ENCODE data around the gene NLGN2.

- TF ChIP-seq, protein P1, sequence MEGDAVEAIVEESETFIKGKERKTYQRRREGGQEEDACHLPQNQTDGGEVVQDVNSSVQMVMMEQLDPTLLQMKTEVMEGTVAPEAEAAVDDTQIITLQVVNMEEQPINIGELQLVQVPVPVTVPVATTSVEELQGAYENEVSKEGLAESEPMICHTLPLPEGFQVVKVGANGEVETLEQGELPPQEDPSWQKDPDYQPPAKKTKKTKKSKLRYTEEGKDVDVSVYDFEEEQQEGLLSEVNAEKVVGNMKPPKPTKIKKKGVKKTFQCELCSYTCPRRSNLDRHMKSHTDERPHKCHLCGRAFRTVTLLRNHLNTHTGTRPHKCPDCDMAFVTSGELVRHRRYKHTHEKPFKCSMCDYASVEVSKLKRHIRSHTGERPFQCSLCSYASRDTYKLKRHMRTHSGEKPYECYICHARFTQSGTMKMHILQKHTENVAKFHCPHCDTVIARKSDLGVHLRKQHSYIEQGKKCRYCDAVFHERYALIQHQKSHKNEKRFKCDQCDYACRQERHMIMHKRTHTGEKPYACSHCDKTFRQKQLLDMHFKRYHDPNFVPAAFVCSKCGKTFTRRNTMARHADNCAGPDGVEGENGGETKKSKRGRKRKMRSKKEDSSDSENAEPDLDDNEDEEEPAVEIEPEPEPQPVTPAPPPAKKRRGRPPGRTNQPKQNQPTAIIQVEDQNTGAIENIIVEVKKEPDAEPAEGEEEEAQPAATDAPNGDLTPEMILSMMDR (IDR thresholded peaks at IDR 0.05; ENCODE audit: low read length), result no peak
- TF ChIP-seq EZH2 (IDR thresholded peaks at IDR 0.05; ENCODE audit: borderline replicate concordance, low read length), result no peak
Observed at GRCh38 chr17:7407082-7407481, 563 bp upstream of the NLGN2 start.

All from OCI-LY1 (cell line).